HFF-Myc (cell line): ENCODE measurements around the gene MRPS9.

ENCODE experiments used
- DNase-seq: peaks from one replicate; pipeline ENCODE4 v3.0.0-alpha.2; 2011; ENCODE audit warnings: low read depth; ENCODE audit errors: extremely low read depth
- H3K4me3 ChIP-seq: replicated peaks from 2 replicates; pipeline ENCODE4 v1.5.1; 2011; ENCODE audit warnings: low read depth, mild to moderate bottlenecking, control low read depth, low read length
- CTCF ChIP-seq: IDR thresholded peaks from 2 replicates; pipeline ENCODE4 v1.5.1; 2012; ENCODE audit warnings: mild to moderate bottlenecking, low read depth, low read length, control low read depth; ENCODE audit errors: missing control alignments

Gene MRPS9

GRCh38 chr2:105073591-105073990 is 35.7 kb downstream of the MRPS9 start:
- H3K4me3 ChIP-seq, result no peak overlapping the region
- DNase-seq, result no peak
- no peak for TF ChIP-seq CTCF

GRCh38 chr2:105076121-105076520 is 38.3 kb downstream of the MRPS9 start:
- no peak for TF ChIP-seq CTCF
- DNase-seq, result no peak

GRCh38 chr2:105078906-105079495 is 41.1 kb downstream of the MRPS9 start:
- no peak for DNase-seq

More at GRCh38 chr2:105076121-105076520, 38.3 kb downstream of the MRPS9 start:
- no peak overlapping the region for H3K4me3 ChIP-seq

GRCh38 chr2:105080461-105080860 is 42.6 kb downstream of the MRPS9 start:
- no peak for DNase-seq
- no peak for TF ChIP-seq CTCF
- no peak overlapping the region for H3K4me3 ChIP-seq

More at GRCh38 chr2:105078906-105079495, 41.1 kb downstream of the MRPS9 start:
- TF ChIP-seq CTCF, result no peak
- no peak overlapping the region for H3K4me3 ChIP-seq

GRCh38 chr2:105081006-105081601 is 43.2 kb downstream of the MRPS9 start:
- H3K4me3 ChIP-seq, result no peak overlapping the region
- no peak for TF ChIP-seq CTCF
- no peak for DNase-seq

GRCh38 chr2:105082107-105082506 is 44.2 kb downstream of the MRPS9 start:
- H3K4me3 ChIP-seq, result no peak overlapping the region
- no peak for TF ChIP-seq CTCF
- DNase-seq, result no peak

- DNase-seq, result no peak
- TF ChIP-seq CTCF, result no peak
- H3K4me3 ChIP-seq, result no peak overlapping the region
These were observed 47.7 kb downstream of the MRPS9 start for GRCh38 chr2:105085525-105085924.
